Esophagus muscularis mucosa (tissue), 4 donors: Measurements from ENCODE around the gene PRKCQ. TPM values are rescaled to one million over a fixed set of nuclear protein-coding genes. Genes with fewer than 3 reads are reported as not detected.

ENCODE experiments used
- DNase-seq: peaks from one replicate; pipeline ENCODE4 v3.0.0-alpha.2; 2017; ENCODE audit errors: extremely low spot score
- H3K27ac ChIP-seq, 4 donors: fragments of 200-600 bp; sonication (generic); replicated peaks in 1 of 4; 1 replicate in 3 of 4; 2 replicates in 1 of 4; pipeline ENCODE4 v1.5.1; 2016 to 2019; ENCODE audit warnings: mild to moderate bottlenecking in 1 of 4
- H3K27me3 ChIP-seq, 4 donors: fragments of 200-600 bp; sonication (generic); one replicate each; pipeline versions ENCODE4 v1.5.1 to v1.6.0; 2016 to 2019
- H3K36me3 ChIP-seq, 4 donors: fragments of 200-600 bp; sonication (generic); one replicate each; pipeline ENCODE4 v1.5.1; 2016 to 2019
- H3K4me1 ChIP-seq, 4 donors: fragments of 200-600 bp; sonication (generic); one replicate each; pipeline ENCODE4 v1.5.1; 2016 to 2019
- H3K4me3 ChIP-seq, 4 donors: fragments of 200-600 bp; sonication (generic); 1 replicate in 2 of 4; 2 replicates in 2 of 4; pipeline ENCODE4 v1.5.1; 2016 to 2019; ENCODE audit warnings: mild to moderate bottlenecking in 4 of 4, moderate library complexity in 1 of 4
- H3K9me3 ChIP-seq, 4 donors: fragments of 200-600 bp; sonication (generic); 1 replicate in 3 of 4; 2 replicates in 1 of 4; pipeline ENCODE4 v1.5.1; 2016 to 2019
- EP300 ChIP-seq: sonication (generic); formaldehyde crosslinking; IDR thresholded peaks from one replicate; pipeline ENCODE4 v1.6.1; 2017; ENCODE audit warnings: antibody characterized with exemption
- POLR2A ChIP-seq: fragments of 450-650 bp; IDR thresholded peaks from one replicate; pipeline ENCODE4 v1.6.1; 2017; ENCODE audit warnings: antibody characterized with exemption, moderate library complexity, mild to moderate bottlenecking, low read depth
- POLR2AphosphoS5 ChIP-seq, 2 donors: sonication (generic); formaldehyde crosslinking; IDR thresholded peaks; one replicate each; pipeline ENCODE4 v1.6.1; 2017; ENCODE audit warnings: antibody characterized with exemption in 2 of 2
- WGBS: methylation state at CpG from one replicate; pipeline ENCODE4 v1.1.5; 2018; 5-methylcytosine and 5-hydroxymethylcytosine counted together
- intact Hi-C: fragments of 100-400 bp; cut with DNase I; formaldehyde crosslinking; loops from one replicate; pipeline ENCODE4 v1.15.1; 2023
- total RNA-seq, 4 donors: library from RNA; depleted of rRNA; stranded (reverse); fragments of >200 nt; gene quantifications; one replicate each; pipeline versions ENCODE4 v1.1.0 to v1.2.1, GENCODE V29; 2016
- TF ChIP-seq, protein P1 (sequence below), 3 experiments: fragments of 200-600 bp in 2 of 3; fragments of 450-650 bp in 1 of 3; sonication (generic) in 2 of 3; IDR thresholded peaks; one replicate each; pipeline ENCODE4 v1.5.1; 2017 to 2019; ENCODE audit warnings: antibody characterized with exemption in 3 of 3, mild to moderate bottlenecking in 2 of 3, moderate library complexity in 1 of 3

PRKCQ gene
- total RNA-seq, 4 donors from 2014 or later, result 4.6 to 9.4 (median 6.8) TPM

DNA sequence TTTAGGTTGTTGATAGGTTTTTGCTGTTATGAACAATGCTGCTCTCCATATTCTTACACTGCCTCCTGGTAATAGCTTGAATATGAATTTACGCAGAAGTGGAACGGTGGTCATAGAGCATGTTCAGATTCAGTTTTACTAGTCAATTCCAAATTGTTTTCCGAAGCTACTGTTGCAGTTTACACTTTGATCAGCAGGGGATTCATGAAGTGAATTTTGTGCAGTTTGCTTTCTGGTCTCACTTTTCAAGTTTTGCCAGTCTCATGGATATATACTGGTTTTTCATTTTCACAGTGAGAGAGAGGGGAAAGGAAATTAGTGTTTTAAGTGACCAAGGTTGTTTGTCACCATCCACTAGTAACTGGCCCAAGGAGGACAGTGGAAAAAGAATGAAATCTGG, 171.3 kb downstream of the PRKCQ start:
- peak overlapping the region in 1 of 4 donors; percentile 72 for H3K27ac ChIP-seq
- TF ChIP-seq EP300 (no peak), POLR2AphosphoS5 (IDR thresholded peaks at IDR 0.05) (no peak), POLR2A (no peak)
- TF ChIP-seq, protein P1, sequence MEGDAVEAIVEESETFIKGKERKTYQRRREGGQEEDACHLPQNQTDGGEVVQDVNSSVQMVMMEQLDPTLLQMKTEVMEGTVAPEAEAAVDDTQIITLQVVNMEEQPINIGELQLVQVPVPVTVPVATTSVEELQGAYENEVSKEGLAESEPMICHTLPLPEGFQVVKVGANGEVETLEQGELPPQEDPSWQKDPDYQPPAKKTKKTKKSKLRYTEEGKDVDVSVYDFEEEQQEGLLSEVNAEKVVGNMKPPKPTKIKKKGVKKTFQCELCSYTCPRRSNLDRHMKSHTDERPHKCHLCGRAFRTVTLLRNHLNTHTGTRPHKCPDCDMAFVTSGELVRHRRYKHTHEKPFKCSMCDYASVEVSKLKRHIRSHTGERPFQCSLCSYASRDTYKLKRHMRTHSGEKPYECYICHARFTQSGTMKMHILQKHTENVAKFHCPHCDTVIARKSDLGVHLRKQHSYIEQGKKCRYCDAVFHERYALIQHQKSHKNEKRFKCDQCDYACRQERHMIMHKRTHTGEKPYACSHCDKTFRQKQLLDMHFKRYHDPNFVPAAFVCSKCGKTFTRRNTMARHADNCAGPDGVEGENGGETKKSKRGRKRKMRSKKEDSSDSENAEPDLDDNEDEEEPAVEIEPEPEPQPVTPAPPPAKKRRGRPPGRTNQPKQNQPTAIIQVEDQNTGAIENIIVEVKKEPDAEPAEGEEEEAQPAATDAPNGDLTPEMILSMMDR (IDR thresholded peaks at IDR 0.05), result no peak
- H3K4me3 ChIP-seq, result no peak overlapping the region
- WGBS, result 99% methylated on average over 3 of the region's 3 CpGs
- H3K4me1 ChIP-seq, result peaks cover 11 to 22% (median 13%) of the 10 kb centered on the region in 4 donors
- H3K36me3 ChIP-seq, result no peaks in the 10 kb centered on the region
- DNase-seq, result no peak
- H3K9me3 ChIP-seq, result no peaks in the 10 kb centered on the region
- no peaks in the 10 kb centered on the region for H3K27me3 ChIP-seq
- intact Hi-C loops, result no loop called here

DNA sequence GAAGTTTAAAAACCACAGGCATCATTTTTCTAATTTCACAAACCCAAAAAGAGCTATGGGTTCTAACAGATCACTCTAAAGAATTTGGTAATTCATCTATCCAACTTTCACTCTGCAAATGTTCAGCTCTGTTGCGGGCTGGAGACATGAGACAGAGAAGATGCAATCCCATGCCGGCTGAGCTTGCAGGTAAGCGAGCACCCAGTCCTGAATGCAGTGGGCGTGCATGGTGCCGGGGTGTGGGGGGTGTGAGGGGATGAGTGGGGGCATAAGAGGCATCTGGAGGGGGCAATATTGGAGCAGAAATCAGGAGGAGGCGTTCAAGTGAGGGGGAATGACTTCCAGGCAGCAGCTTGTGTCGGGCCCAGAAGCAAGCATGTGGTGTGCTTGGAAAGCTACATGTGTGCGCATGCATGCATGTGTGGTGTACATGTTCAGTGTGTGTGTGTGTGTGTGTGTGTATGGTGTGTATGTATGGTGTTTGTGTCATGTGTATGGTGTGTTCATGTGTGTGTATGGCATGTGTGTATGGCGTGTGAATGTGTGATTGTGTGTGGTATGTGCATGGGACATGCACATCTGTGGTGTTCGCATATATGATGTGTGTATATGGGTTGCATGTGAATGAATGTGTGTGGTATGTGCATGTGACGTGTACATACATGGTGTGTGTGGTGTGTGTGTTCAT, 172.9 kb downstream of the PRKCQ start:
- H3K4me1 ChIP-seq, result peaks cover 11 to 22% (median 13%) of the 10 kb centered on the region in 4 donors
- no peak overlapping the region for H3K4me3 ChIP-seq
- no peaks in the 10 kb centered on the region for H3K36me3 ChIP-seq
- no peaks in the 10 kb centered on the region for H3K9me3 ChIP-seq
- no peak overlapping the region for H3K27ac ChIP-seq
- H3K27me3 ChIP-seq, result no peaks in the 10 kb centered on the region
- TF ChIP-seq, protein P1 (IDR thresholded peaks at IDR 0.05), result no peak
- TF ChIP-seq POLR2A (no peak), EP300 (no peak), POLR2AphosphoS5 (IDR thresholded peaks at IDR 0.05) (no peak)
- 93% methylated on average over 11 of the region's 11 CpGs for WGBS
- intact Hi-C loops, result no loop called here
- no peak for DNase-seq

DNA sequence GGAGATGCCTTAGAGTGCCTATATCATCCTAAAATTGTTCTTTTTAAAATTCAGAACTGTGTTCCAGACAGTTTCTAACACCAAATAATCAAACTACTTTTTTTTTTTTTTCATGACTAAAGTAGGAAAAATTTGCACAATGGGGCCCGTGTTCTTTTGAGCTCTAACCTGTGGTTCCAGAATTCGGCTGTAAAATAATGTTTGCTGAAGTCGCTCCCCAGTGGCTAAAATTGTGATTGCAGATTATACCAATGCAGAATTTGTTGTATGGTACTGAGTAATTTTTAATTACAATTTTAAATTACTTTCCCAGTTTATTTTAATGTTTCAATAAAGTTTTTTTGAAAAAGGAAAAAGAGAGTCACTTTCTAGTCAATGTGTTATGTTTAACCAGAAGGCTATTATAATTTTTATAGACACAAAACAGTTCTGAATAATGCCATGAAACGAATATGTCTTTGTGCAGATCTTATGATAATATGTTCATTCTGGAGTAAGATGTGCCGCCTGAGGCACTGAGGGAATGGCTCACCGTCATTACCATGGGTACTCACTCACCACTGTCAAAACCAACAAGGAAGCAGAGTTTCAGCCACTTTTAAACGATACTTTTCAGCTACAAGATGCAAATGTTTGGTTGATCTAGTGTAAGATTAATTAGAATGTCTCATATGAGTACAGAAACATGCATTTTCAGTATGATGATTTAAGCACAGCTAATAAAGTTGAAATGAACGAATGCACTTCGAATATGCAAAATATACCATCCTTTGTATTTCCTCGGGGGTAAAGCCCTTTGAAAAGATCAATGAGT, 173.6 kb downstream of the PRKCQ start:
- H3K27me3 ChIP-seq, result no peaks in the 10 kb centered on the region
- H3K4me3 ChIP-seq, result no peak overlapping the region
- no peaks in the 10 kb centered on the region for H3K9me3 ChIP-seq
- intact Hi-C loops, result no loop called here
- WGBS, result 65% methylated on average over 10 of the region's 10 CpGs
- no peaks in the 10 kb centered on the region for H3K36me3 ChIP-seq
- H3K27ac ChIP-seq, result no peak overlapping the region
- H3K4me1 ChIP-seq, result peaks cover 11 to 29% (median 17%) of the 10 kb centered on the region in 4 donors
- TF ChIP-seq, protein P1 (IDR thresholded peaks at IDR 0.05), result peak in 2 of 3 experiments; percentile 24 to 42
- TF ChIP-seq POLR2A, result no peak
- DNase-seq, result no peak

DNA sequence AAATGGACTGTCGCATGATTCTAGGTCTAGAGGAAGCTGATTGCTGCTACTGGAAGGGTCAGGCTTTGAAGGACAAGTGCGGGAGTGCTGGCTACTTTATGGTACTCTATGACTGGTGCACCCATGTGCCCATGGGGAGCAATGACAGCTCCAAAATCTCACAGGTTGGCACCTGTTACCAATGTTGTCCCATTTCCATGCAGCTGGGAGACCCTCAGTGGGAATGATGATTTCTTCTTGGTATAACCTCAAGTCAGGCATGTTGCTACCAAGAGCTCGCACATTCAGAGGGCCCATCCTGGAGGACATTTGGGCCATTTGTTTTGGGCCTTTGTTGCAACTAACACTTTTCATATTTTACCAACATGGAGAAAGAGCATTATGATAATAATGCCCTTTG, 174.4 kb downstream of the PRKCQ start:
- Histone ChIP-seq H3K9me3 (no peaks in the 10 kb centered on the region), H3K4me3 (no peak overlapping the region), H3K36me3 (no peaks in the 10 kb centered on the region), H3K27ac (no peak overlapping the region), H3K4me1 (peaks cover 10 to 30% (median 20%) of the 10 kb centered on the region in 4 donors), H3K27me3 (no peaks in the 10 kb centered on the region)
- DNase-seq, result no peak
- no peak for TF ChIP-seq POLR2AphosphoS5 (IDR thresholded peaks at IDR 0.05)
- TF ChIP-seq, protein P1 (IDR thresholded peaks at IDR 0.05), result no peak
- TF ChIP-seq EP300, result no peak
- TF ChIP-seq POLR2A, result no peak
- 100% methylated on average over 3 of the region's 3 CpGs for WGBS
- intact Hi-C loops, result no loop called here
